Measurements from ENCODE around the gene PFDN1. TPM values are rescaled to one million over a fixed set of nuclear protein-coding genes. Genes with fewer than 3 reads are reported as not detected.

Gene PFDN1
- total RNA-seq, 2 experiments from 2014 or later: 62.4 to 64.7 TPM

DNA sequence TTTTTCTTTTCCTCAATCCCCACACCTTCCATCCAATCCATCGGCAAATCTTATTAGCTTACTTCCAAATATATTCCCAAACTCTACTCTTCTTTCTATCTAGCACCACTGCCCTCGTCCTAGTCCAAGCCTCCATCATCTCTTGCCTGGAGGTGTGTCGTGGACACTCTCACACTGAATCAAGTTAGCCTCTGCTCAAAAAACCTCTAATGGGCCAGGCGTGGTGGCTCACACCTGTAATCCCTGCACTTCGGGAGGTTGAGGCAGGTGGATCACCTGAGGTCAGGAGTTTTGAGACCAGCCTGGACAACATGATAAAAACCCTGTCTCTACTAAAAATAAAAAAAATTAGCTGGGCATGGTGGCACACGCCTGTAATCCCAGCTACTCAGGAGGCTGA lies 46.2 kb downstream of the PFDN1 start:
- Mint-ChIP-seq H3K27ac (no peak overlapping the region), H3K27me3 (ENCODE audit: low read depth) (no peaks in the 10 kb centered on the region), H3K36me3 (ENCODE audit: low read depth) (peaks cover 35% of the 10 kb centered on the region), H3K4me3 (no peak overlapping the region), H3K4me1 (ENCODE audit: low read depth) (peaks cover 54% of the 10 kb centered on the region), H3K9me3 (ENCODE audit: insufficient read depth) (no peaks in the 10 kb centered on the region)
- DNase-seq: no peak
- CTCF ChIA-PET: interaction anchor here (0.7 to 28.9 kb wide), 5 partner anchors 11 to 107 kb away, joined by 3 to 796 read pairs (median 4); partner anchors contain the start of gene HBEGF
- POLR2A ChIA-PET: interaction anchor here (0.7 kb wide), 1 partner anchor 445 kb away, joined by 3 read pairs; no protein-coding TSS in a partner anchor
- ATAC-seq: no peak

DNA sequence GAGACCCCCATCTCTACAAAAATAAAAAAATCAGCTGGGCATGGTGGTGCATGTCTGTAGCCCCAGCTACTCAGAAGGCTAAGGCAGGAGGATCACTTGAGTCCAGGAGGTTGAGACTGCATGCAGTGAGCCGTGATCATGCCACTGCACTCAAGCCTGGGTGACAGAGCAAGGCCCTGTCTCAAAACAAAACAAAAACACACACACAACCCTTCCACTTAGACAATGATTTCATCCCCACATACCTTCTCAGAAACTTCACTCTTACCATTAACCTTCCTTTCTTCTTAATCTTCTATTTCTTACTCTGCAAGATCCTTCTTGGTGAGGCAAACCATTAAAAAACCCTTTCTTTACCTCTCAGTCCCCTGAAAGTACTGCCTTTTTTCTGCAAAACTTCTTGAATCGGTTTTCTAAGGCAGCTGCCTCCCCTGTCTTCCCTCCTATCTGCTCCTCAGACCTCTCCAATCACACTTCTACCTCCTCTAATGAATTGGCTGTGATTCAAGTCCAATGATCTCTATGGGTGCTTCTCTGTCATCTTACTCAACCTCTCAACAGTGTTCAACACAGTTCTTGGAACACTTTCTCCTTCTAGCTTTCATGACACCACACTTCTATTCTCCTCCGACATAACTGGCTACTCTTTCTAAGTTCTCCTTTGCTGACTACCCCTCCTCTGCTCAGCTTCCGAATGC lies 47.3 kb downstream of the PFDN1 start:
- no peak overlapping the region for H3K4me3 Mint-ChIP-seq
- H3K27ac Mint-ChIP-seq: no peak overlapping the region
- H3K36me3 Mint-ChIP-seq (ENCODE audit: low read depth): peaks cover 38% of the 10 kb centered on the region
- ChIA-PET CTCF (interaction anchor here (1.4 to 28.9 kb wide), 3 partner anchors 11 to 108 kb away, joined by 4 to 796 read pairs (median 11); partner anchors contain the start of gene HBEGF), POLR2A (interaction anchor here (0.7 kb wide), 1 partner anchor 25 kb away, joined by 3 read pairs; no protein-coding TSS in a partner anchor)
- H3K9me3 Mint-ChIP-seq (ENCODE audit: insufficient read depth): no peaks in the 10 kb centered on the region
- no peak for ATAC-seq
- DNase-seq: no peak
- H3K27me3 Mint-ChIP-seq (ENCODE audit: low read depth): no peaks in the 10 kb centered on the region
- peaks cover 58% of the 10 kb centered on the region for H3K4me1 Mint-ChIP-seq (ENCODE audit: low read depth)

DNA sequence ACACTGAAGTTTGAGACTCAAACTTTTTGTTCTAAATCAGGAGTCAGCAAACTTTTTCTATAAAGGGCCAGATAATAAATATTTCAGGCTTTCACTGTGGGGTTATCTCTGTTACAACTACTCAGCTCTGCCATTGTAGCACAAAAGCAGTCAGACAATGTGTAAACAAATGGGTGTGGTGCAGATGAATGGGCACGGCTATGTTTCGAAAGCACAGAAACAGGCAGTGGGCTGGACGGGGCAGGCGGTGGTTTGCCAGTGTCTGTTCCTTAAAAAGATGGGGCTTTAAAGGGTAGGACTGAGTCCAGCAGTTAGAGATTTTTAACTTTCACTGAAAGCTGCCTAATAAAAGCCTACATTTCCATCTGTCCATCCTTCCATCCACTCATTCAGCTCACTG lies 48.9 kb downstream of the PFDN1 start:
- CTCF ChIA-PET: interaction anchor here (1.9 to 28.9 kb wide), 2 partner anchors 9 to 95 kb away, joined by 10 to 796 read pairs; partner anchors contain the start of gene HBEGF
- Mint-ChIP-seq H3K4me3 (no peak overlapping the region), H3K27me3 (ENCODE audit: low read depth) (no peaks in the 10 kb centered on the region), H3K36me3 (ENCODE audit: low read depth) (peaks cover 37% of the 10 kb centered on the region), H3K27ac (no peak overlapping the region), H3K4me1 (ENCODE audit: low read depth) (peaks cover 60% of the 10 kb centered on the region), H3K9me3 (ENCODE audit: insufficient read depth) (no peaks in the 10 kb centered on the region)
- no peak for ATAC-seq
- POLR2A ChIA-PET: no interaction called here
- no peak for DNase-seq

DNA sequence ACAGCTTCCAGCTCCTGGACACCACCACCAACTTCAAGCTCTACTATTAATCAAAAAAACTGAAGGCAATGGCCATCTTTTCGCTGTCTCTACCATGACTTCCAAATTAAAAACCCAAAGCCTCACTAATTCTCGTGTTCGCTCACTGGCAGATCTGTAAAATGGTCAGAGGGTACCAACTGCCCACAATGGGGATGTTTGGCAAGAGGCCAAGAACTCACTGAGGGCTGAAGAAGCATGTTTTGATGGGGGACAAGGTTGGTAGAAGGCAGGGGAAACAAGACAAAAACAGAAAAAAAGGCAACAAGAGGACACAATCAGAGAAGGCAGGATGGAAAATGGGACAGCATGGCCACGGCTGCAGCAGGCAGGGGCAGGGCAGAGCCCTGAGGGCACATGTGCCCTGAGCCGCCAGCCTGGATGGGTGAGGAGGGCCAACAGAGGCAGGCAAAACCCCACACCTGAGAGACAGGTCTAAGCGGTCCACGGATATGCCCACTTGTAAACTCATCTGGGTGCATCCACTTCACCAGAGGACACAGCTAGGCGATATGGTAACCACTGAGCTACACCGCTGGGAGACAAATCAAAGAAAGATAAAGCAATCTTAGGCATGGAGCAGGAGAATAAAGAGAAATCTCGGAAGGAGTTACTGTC lies 50.3 kb downstream of the PFDN1 start:
- H3K4me1 Mint-ChIP-seq (ENCODE audit: low read depth): peaks cover 54% of the 10 kb centered on the region
- peaks cover 26% of the 10 kb centered on the region for H3K36me3 Mint-ChIP-seq (ENCODE audit: low read depth)
- no peak overlapping the region for H3K4me3 Mint-ChIP-seq
- CTCF ChIA-PET: interaction anchor here (1.9 to 28.9 kb wide), 3 partner anchors 8 to 97 kb away, joined by 10 to 796 read pairs (median 15); partner anchors contain the start of gene HBEGF
- POLR2A ChIA-PET: interaction anchor here (1.1 kb wide), 1 partner anchor 93 kb away, joined by 3 read pairs; the partner anchor contains the start of gene HBEGF
- H3K27me3 Mint-ChIP-seq (ENCODE audit: low read depth): no peaks in the 10 kb centered on the region
- ATAC-seq: no peak
- DNase-seq: no peak
- H3K27ac Mint-ChIP-seq: peak overlapping the region; percentile 63
- H3K9me3 Mint-ChIP-seq (ENCODE audit: insufficient read depth): no peaks in the 10 kb centered on the region

DNA sequence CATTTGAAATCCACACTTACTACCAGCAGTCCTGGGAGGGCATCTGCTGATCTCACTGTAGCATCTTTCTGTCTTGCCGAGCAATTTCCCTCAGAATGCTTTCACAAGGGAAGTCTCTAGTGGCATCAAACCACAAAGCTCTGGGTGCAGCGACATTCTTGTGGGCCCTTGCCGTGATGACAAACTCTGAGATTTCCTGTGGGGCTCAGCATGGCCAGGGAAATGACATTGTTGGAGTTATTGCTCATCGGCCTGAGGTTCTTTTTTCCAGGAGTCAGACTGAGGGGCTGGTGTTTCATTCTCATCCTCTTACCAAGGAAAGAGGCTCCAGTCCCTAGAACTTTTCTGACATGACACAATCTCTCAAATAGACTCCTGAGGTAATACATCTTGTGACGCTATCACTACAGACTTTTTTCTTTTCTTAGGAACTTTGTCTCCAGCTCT lies 51.4 kb downstream of the PFDN1 start:
- peak overlapping the region; percentile 42 for H3K4me3 Mint-ChIP-seq
- H3K4me1 Mint-ChIP-seq (ENCODE audit: low read depth): peaks cover 56% of the 10 kb centered on the region
- DNase-seq (peak; percentile 81), ATAC-seq (peak; percentile 93)
- no peaks in the 10 kb centered on the region for H3K9me3 Mint-ChIP-seq (ENCODE audit: insufficient read depth)
- CTCF ChIA-PET: interaction anchor here (0.7 to 28.9 kb wide), 5 partner anchors 10 to 112 kb away, joined by 3 to 796 read pairs (median 6); partner anchors contain the start of gene HBEGF
- no peaks in the 10 kb centered on the region for H3K27me3 Mint-ChIP-seq (ENCODE audit: low read depth)
- peak overlapping the region; percentile 63 for H3K27ac Mint-ChIP-seq
- peaks cover 22% of the 10 kb centered on the region for H3K36me3 Mint-ChIP-seq (ENCODE audit: low read depth)
- POLR2A ChIA-PET: interaction anchor here (1.1 kb wide), 1 partner anchor 94 kb away, joined by 3 read pairs; the partner anchor contains the start of gene HBEGF

DNA sequence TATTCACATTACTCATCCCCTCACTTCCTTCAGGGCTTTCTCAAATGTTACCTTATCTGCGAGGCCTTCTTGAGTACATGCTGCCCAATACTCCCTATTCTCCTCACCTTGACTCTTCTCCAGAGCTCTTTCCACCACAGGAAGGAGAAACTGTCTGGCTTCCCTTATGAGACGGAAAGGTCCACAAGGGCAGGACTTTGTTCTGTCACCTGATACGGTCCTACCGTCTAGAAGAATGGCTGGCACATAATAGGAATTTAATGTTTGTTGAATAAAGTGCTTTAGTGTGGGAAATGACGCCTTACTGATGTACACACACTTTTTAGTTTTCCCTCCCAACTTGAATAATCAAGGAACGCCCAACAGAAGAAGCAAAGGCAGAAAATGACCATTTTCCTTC lies 52.5 kb downstream of the PFDN1 start:
- H3K4me3 Mint-ChIP-seq: no peak overlapping the region
- ATAC-seq (no peak), DNase-seq (no peak)
- H3K9me3 Mint-ChIP-seq (ENCODE audit: insufficient read depth): no peaks in the 10 kb centered on the region
- H3K27ac Mint-ChIP-seq: peak overlapping the region; percentile 33
- ChIA-PET CTCF (interaction anchor here (4.3 to 28.9 kb wide), 2 partner anchors 10 to 99 kb away, joined by 15 to 796 read pairs; partner anchors contain the start of gene HBEGF), POLR2A (interaction anchor here (1.2 kb wide), 1 partner anchor 53 kb away, joined by 4 read pairs; the partner anchor contains the start of gene PFDN1)
- H3K4me1 Mint-ChIP-seq (ENCODE audit: low read depth): peaks cover 68% of the 10 kb centered on the region
- no peaks in the 10 kb centered on the region for H3K27me3 Mint-ChIP-seq (ENCODE audit: low read depth)
- peaks cover 24% of the 10 kb centered on the region for H3K36me3 Mint-ChIP-seq (ENCODE audit: low read depth)

DNA sequence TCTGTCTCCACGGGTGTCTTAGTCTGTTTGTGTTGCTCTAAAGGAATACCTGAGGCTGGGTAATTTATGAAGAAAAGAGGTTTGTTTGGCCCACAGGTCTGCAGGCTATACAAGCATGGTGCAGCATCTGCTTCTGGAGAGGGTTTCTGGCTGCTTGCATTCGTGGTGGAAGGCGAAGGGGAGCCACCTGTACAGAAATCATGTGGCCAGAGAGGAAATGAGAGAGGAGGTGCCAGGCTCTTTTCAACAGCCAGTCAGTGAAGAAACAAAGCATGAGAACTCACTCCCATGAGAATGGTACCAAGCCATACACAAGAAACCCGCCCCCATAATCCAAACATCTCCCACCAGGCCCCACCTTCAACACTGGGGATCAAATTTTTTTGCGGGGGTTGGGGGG lies 53.4 kb downstream of the PFDN1 start:
- Mint-ChIP-seq H3K27me3 (ENCODE audit: low read depth) (no peaks in the 10 kb centered on the region), H3K36me3 (ENCODE audit: low read depth) (peaks cover 31% of the 10 kb centered on the region), H3K27ac (peak overlapping the region; percentile 62), H3K4me1 (ENCODE audit: low read depth) (peaks cover 76% of the 10 kb centered on the region), H3K4me3 (no peak overlapping the region), H3K9me3 (ENCODE audit: insufficient read depth) (no peaks in the 10 kb centered on the region)
- ChIA-PET POLR2A (interaction anchor here (1.2 kb wide), 1 partner anchor 54 kb away, joined by 4 read pairs; the partner anchor contains the start of gene PFDN1), CTCF (interaction anchor here (4.3 to 28.9 kb wide), 2 partner anchors 10 to 100 kb away, joined by 15 to 796 read pairs; partner anchors contain the start of gene HBEGF)
- DNase-seq (no peak), ATAC-seq (no peak)

DNA sequence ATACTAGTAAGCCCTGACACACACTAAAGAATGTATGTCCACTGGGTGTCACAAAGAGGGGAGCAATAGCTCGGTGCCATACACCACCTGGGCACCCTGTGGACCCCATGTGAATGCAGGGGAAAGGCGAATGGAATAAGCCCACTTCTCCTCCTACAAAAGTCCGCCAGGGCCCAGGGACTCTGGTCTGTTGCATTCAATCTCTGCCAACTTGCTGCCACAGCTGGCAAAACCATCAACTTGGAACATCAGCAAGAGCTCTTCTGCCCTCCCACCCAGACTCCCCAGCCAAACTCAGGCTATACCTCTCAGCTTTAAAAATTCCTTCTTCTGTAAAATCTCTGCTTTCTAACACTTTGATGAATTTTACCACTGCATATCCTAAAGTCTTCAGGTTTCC lies 54.5 kb downstream of the PFDN1 start:
- ChIA-PET POLR2A (no interaction called here), CTCF (interaction anchor here (1.0 to 28.9 kb wide), 2 partner anchors 101 to 124 kb away, joined by 3 to 796 read pairs; partner anchors contain the start of gene HBEGF)
- Mint-ChIP-seq H3K4me3 (no peak overlapping the region), H3K9me3 (ENCODE audit: insufficient read depth) (no peaks in the 10 kb centered on the region), H3K27ac (no peak overlapping the region), H3K4me1 (ENCODE audit: low read depth) (peaks cover 77% of the 10 kb centered on the region), H3K27me3 (ENCODE audit: low read depth) (no peaks in the 10 kb centered on the region), H3K36me3 (ENCODE audit: low read depth) (peaks cover 33% of the 10 kb centered on the region)
- DNase-seq (no peak), ATAC-seq (no peak)

DNA sequence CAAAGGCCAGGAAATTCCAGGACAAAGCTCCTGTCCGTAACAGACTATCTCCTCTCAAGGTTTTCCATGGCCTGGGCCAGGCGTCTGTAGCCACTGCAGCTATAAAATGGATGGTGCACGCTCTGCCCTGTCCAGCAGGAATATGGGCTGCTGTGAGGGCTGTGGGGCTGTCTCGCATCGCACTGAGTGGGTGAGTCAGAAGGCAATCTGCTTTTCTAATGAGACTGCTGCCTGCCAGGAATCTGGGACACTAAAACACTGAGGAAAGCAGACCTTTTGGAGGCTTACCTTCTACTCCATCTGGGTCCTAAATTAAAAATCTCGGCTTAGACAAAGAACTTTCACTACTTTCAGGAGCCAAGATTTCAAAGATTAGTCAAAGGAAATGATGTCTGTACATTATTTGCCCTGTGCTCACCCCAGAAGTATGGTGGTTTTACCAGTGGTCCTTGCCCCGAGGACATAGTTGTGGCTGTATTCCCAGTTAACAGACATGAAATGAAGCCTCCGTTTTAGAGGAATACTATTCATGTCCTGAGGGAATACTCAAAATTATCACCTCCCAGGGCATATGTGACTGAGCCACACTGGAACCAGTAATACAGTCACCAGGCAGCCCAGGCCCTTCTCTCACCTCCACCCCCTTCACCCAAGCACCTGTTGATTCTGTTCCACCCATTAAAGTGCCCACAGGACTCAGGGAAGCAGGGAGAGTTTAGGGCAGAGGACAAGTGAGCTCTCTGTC lies 56.4 kb downstream of the PFDN1 start:
- H3K27me3 Mint-ChIP-seq (ENCODE audit: low read depth): no peaks in the 10 kb centered on the region
- CTCF ChIA-PET: interaction anchor here (0.7 to 28.9 kb wide), 10 partner anchors 10 to 117 kb away, joined by 3 to 796 read pairs (median 8); partner anchors contain the start of genes HBEGF and SLC4A9
- POLR2A ChIA-PET: interaction anchor here (2.4 to 3.9 kb wide), 2 partner anchors 56 to 99 kb away, joined by 10 to 16 read pairs; partner anchors contain the start of genes HBEGF and PFDN1
- H3K27ac Mint-ChIP-seq: peak overlapping the region; percentile 60
- DNase-seq: no peak
- no peak for ATAC-seq
- no peak overlapping the region for H3K4me3 Mint-ChIP-seq
- peaks cover 58% of the 10 kb centered on the region for H3K4me1 Mint-ChIP-seq (ENCODE audit: low read depth)
- peaks cover 29% of the 10 kb centered on the region for H3K36me3 Mint-ChIP-seq (ENCODE audit: low read depth)
- H3K9me3 Mint-ChIP-seq (ENCODE audit: insufficient read depth): no peaks in the 10 kb centered on the region

DNA sequence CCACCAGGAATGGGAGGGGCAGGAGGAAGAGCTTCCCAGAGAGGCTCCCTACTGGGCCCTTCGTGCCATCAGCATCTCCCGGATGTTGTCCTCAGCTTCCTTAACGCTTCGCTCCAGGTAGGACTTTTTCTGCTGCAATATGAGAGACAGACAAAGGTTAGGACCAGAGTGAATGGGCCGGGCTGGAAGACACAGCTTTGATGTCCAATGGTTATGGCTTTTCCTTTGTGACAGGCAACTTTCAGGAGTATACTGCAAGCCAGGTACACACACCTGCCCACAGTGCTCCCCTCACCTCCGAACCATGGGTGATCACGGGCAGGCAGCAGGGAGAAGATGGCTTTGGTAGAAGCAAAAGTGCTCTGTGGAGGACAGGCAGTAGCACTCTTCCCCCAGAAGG lies 57.0 kb downstream of the PFDN1 start:
- ATAC-seq: no peak

More for the DNA sequence above, 57.0 kb downstream of the PFDN1 start:
- Mint-ChIP-seq H3K4me3 (no peak overlapping the region), H3K9me3 (ENCODE audit: insufficient read depth) (no peaks in the 10 kb centered on the region), H3K27me3 (ENCODE audit: low read depth) (no peaks in the 10 kb centered on the region), H3K27ac (peak overlapping the region; percentile 89), H3K4me1 (ENCODE audit: low read depth) (peaks cover 53% of the 10 kb centered on the region), H3K36me3 (ENCODE audit: low read depth) (peaks cover 27% of the 10 kb centered on the region)
- ChIA-PET POLR2A (interaction anchor here (2.4 to 3.9 kb wide), 2 partner anchors 57 to 100 kb away, joined by 10 to 16 read pairs; partner anchors contain the start of genes HBEGF and PFDN1), CTCF (interaction anchor here (0.7 to 28.9 kb wide), 11 partner anchors 7 to 402 kb away, joined by 3 to 796 read pairs (median 10); partner anchors contain the start of genes HBEGF, IK, NDUFA2 and SLC4A9)
- DNase-seq: no peak
